ENCODE measurements around the gene DNAJC22. TPM values are rescaled to one million over a fixed set of nuclear protein-coding genes. Genes with fewer than 3 reads are reported as not detected.

DNAJC22 gene
- 20.5 to 25.1 TPM (median 23.7 TPM) in 5 replicates for total RNA-seq (2022; extraction: Qiagen RNA extraction; ENCODE audit: low read depth)

DNA sequence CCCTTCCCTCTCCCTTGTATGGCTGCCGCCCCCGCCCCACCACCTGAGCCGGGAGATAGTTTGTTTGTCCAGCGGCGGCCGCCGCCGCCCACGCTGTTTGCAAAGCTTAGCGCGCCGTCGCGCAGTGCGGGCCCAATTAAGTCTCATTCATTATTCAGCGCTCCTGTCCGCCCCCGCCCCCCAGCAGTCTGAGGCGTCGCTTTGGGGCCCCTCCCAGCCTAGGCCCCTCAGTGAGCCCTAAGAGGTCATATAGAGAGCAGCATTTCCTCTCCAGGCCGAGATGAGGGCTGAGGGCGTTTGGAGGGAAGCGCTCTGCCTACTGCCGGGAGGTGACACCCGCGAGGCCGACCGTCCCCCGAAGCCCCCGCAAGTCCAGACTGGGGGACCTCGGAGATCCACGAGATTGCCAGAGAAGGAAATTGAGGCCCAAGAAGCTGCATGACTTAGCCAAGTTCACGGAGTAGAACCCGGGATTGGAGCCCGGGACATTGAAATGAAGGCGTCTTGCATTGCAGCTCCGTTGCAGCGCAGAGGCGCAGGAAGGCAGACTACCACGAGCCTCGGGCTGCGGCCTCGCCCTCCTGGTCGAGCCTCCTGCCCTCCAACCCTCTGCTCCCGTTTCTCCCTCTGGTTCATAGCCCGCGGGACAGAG, at the start of gene DNAJC22:
Gene DNAJC22, plus strand, starts transcription at position 230 of the 652 bp plus-strand sequence. CDS start 1,985 bp downstream, outside the sequence.

DNA sequence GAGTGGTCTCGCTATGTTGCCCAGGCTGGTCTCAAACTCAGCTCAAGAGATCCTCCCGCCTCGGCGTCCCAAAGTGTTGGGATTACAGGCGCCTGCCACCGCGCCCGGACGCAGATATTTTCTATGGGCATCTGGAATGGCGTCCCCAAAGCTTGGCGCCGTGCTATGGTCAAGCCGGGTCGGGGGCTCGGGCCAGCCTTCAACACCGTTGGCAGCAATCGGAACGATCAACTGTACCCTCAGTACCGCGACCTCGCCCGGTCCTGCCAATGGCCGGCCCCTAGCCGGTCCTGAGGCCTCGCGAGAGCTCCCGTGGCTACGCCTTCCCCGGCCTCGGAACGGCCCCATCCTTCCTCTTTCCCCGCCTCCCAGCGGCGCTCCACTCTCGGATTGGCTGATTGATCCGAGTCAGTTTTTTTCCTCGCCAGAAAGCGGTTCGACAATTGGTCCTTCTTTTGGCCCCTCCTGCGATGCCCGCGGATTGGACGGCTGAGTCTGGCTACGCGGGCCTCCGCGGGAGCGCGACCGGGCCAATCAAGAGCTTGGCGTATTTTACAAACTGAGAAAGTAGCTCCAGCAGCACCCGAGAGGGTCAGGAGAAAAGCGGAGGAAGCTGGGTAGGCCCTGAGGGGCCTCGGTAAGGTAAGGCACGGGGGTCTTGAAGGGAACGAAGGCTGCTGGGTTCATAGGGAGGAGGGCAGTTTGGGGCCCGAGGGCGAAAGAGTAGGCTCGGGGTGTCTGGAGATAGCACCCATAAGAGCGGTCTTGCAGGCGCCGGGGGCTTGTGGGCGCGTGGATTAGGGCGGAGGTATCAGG, 23.8 kb upstream of the DNAJC22 start, which contains the start of gene TROAP:
Gene TROAP, plus strand, starts transcription at position 548 of the 816 bp plus-strand sequence. CDS start 354 bp downstream, outside the sequence.

DNA sequence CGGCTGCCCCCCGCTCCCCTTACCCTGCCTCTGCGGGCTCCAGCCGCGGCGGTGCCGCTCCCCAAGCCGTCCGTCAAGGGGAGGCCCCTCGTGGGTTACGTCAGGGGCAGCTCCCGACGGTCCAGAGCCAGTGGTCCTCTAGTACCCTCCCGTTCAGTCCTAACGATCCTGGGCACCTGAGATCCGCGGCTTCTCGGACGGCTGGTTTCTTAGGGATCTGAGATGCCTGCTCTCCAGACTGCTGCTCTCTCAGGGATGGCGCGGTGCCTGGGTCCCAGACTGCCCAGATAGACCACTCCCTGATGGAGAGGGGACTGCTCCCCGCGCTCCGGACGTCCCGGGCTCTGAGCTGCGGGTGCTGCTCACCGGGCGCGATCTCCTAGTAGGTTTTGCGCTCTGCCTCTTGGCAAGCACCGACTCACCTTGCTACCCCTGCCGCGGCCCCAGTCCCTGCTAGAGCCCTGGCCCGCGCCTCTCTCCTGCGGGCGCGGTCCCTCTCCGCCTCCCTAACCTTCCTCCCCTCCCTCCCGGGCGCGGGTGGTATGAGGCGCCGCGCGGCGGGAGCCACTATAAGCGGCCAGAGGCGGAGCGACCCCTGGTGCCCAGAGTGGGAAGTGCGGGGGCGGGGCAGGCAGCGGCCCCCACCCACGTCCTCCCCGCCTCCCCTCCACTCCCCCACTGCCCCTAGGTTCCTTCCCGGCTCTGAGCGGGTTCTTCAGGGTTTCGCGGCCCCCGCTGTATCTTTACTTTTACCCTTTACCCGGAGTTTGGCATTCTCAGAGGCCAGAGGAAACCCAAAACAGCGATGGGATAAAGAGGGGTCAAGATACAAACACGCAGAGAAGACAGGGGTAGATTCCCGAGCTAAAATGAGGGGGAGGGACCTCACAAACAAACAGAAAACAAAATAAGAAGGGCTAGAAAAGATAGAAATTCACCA, 9.8 kb upstream of the DNAJC22 start, which contains the start of gene C1QL4:
Gene C1QL4, minus strand, starts transcription at position 544 of the 940 bp plus-strand sequence. CDS start 711 bp downstream, outside the sequence.

DNA sequence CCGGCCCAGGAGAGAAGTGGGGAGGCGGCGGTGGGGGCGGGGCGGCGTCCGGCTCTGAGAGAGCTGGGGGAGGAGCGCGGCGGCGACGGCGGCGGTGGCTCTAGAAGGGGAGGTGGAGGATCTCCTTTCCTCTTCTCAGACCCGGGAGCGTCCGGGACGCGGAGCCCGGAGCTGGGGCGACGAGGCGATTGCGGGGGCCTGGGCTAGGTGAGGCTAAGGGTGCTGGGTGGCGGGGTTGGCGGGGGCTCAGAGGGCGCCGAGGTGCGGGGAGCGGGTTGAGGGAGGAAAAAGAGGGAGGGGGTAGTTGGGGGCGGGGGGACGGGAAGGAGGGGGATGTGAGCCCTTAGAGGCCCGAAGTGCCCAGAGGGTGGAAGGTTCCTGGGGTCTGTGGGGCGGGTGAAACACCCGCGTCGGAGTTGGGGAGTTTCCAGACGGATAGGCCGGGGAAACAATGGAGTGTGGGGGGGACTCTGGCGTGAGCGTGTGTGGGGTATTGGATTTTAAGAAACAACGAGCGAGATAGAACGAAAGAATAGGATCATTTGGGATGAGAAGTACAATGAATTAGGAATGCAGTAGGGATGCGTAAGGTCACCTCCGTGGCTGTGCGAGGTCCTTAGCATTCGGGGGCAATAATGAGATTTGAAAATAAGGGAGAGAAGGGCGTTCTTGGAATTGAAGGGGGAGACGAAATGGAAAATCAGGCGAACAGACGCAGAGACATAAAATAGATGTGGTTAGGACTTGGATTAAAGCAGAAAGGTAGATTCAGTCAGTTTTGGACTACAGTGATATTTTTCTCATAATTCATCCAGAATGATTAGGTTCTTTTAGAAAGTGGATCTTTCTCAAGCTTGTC, 20.9 kb downstream of the DNAJC22 start, which contains the start of gene SPATS2:
Gene SPATS2, plus strand, starts transcription at position 82 of the 859 bp plus-strand sequence. CDS start 93,551 bp downstream, outside the sequence.

Other genes with a start within 250 kb of the DNAJC22 start
- gene LMBR1L, start 236.0 kb upstream of the DNAJC22 start, total RNA-seq (2022; extraction: Qiagen RNA extraction; ENCODE audit: low read depth), result 13.0 to 18.6 TPM (median 17.5 TPM) in 5 replicates
- 2,295 to 2,611 TPM (median 2,449 TPM) in 5 replicates for gene TUBA1B, start 215.5 kb upstream of the DNAJC22 start, total RNA-seq (2022; extraction: Qiagen RNA extraction; ENCODE audit: low read depth)
- gene TUBA1A, start 157.8 kb upstream of the DNAJC22 start, total RNA-seq (2022; extraction: Qiagen RNA extraction; ENCODE audit: low read depth), result 167 to 207 TPM (median 191 TPM) in 5 replicates
- gene TUBA1C, start 81.8 kb upstream of the DNAJC22 start, total RNA-seq (2022; extraction: Qiagen RNA extraction; ENCODE audit: low read depth), result 1,753 to 2,247 TPM (median 1,843 TPM) in 5 replicates
- gene PRPH, start 51.7 kb upstream of the DNAJC22 start, total RNA-seq (2022; extraction: Qiagen RNA extraction; ENCODE audit: low read depth), result 0.52 to 1.2 TPM (median 0.83 TPM) in 5 replicates
- 81.0 to 101 TPM (median 83.0 TPM) in 5 replicates for gene TROAP, start 23.6 kb upstream of the DNAJC22 start, total RNA-seq (2022; extraction: Qiagen RNA extraction; ENCODE audit: low read depth)
- 4.4 to 6.0 TPM (median 4.8 TPM) in 5 replicates for gene C1QL4, start 9.7 kb upstream of the DNAJC22 start, total RNA-seq (2022; extraction: Qiagen RNA extraction; ENCODE audit: low read depth)
- gene SPATS2, start 20.6 kb downstream of the DNAJC22 start, total RNA-seq (2022; extraction: Qiagen RNA extraction; ENCODE audit: low read depth), result 31.2 to 37.2 TPM (median 37.1 TPM) in 5 replicates
- gene KCNH3, start 192.1 kb downstream of the DNAJC22 start, total RNA-seq (2022; extraction: Qiagen RNA extraction; ENCODE audit: low read depth), result 2.6 to 3.3 TPM (median 3.0 TPM) in 5 replicates
- 62.7 to 71.4 TPM (median 66.5 TPM) in 5 replicates for gene MCRS1, start 221.3 kb downstream of the DNAJC22 start, total RNA-seq (2022; extraction: Qiagen RNA extraction; ENCODE audit: low read depth)

Data from A549 treated with DMSO at 1 μM for 4 hours (cell line).